ENCODE measurements around the gene CEP41. TPM values are rescaled to one million over a fixed set of nuclear protein-coding genes. Genes with fewer than 3 reads are reported as not detected.

CEP41 gene
- total RNA-seq, 1 donor: 21.6 TPM

DNA sequence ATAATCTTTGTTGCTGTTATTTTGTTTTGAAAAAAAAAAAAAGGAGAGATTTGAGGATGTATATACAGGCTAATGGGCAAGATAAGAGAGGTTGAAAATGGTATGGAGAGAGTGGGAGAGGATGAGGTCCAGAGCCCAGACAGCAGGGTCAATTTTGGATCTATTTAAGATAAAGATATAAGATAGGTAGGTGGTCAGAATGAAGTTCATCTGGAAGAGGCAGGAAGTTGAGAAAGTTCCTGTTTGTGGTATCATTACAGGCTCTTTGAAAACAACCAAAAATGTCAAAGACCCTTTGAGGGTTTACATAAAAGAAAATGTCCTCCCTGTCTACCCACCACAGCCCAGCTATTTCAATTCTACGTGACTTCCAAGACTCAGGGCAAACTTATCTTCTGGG lies 7.5 kb downstream of the CEP41 start:
- no peak overlapping the region for H3K4me3 ChIP-seq (ENCODE audit: low read depth, low read length)
- TF ChIP-seq, protein P1, sequence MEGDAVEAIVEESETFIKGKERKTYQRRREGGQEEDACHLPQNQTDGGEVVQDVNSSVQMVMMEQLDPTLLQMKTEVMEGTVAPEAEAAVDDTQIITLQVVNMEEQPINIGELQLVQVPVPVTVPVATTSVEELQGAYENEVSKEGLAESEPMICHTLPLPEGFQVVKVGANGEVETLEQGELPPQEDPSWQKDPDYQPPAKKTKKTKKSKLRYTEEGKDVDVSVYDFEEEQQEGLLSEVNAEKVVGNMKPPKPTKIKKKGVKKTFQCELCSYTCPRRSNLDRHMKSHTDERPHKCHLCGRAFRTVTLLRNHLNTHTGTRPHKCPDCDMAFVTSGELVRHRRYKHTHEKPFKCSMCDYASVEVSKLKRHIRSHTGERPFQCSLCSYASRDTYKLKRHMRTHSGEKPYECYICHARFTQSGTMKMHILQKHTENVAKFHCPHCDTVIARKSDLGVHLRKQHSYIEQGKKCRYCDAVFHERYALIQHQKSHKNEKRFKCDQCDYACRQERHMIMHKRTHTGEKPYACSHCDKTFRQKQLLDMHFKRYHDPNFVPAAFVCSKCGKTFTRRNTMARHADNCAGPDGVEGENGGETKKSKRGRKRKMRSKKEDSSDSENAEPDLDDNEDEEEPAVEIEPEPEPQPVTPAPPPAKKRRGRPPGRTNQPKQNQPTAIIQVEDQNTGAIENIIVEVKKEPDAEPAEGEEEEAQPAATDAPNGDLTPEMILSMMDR (IDR thresholded peaks at IDR 0.05; ENCODE audit: insufficient read depth, low read length): no peak
- no peak for DNase-seq (ENCODE audit: low read depth)

DNA sequence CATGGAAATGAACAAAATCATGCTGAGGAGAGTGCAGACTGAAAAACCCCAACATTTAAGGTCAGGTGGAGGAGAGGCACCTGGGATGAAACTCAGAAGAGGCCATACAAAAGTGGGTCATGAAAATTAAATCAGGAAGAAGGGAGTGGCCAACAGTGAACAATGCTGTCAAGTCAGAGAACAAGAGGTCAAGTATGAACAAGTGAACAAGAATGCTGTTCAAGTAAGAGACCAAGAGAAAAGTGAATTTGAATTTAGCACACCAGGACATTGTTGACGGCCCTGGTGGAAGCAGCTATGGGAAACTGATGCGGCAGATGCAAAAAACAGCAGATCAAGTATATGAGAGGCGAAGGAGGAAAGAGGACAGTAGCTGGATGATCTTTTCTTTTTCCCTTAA lies 7.9 kb downstream of the CEP41 start:
- DNase-seq (ENCODE audit: low read depth): peak; percentile 56
- TF ChIP-seq, protein P1 (IDR thresholded peaks at IDR 0.05; ENCODE audit: insufficient read depth, low read length): no peak
- no peak overlapping the region for H3K4me3 ChIP-seq (ENCODE audit: low read depth, low read length)

DNA sequence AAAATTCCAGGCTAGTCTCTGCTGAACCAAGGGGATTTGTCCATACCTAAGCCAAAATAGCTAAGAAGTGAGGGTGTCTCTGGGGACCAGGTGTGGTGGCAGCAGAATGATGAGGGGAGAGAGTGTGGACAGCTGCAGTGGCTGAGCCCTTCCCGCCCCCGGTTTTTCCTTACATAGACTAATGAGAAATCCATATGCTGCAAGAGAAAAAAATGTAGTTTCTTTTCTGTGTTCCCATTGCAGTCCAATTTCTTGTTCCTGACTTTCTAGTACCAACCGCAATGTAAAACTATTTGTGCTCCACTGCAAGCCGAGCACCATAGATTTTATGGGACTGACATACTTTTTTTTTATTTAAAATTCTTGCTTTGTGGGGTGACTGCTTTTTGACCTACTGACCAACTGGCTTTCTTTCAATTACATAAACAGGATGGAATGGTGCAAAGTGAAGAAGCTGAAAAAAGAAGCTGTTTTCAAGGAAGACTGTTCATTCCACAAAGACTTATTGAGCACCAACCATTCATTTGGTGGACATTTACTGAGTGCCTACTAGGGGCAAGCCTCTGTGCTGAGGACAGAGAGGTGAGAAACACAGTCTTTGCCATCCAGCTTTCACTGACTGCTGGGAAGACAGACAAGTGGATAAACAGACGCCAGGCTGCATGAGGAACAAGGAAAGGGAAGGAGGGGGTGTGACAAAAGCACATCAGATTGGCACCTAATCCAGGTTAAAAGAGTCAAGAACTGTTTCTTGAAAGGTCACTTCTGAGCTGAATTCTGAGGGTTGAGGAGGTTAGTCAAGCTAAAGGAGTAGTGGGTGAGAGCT lies 9.8 kb downstream of the CEP41 start:
- H3K4me3 ChIP-seq (ENCODE audit: low read depth, low read length): peak overlapping the region; percentile 50
- TF ChIP-seq, protein P1 (IDR thresholded peaks at IDR 0.05; ENCODE audit: insufficient read depth, low read length): no peak
- DNase-seq (ENCODE audit: low read depth): peak; percentile 74

DNA sequence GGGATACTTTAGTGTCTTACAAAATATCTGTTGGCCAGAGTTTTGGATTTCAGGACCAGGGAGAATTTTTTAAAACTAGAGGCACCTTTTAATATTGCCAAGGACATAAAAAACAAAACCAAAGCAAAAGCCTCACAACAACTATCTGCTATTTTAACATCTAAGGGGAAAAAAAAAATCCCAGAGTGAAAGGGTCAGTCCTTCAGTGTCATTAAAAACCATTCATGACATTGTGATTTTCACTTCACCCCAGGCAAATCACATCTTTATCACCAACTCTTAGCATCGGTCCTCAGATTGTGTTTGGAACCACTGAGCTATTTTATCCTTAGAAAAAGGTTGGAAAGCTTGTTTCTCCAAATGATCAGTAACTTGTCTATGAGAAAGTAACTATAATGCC lies 10.7 kb downstream of the CEP41 start:
- TF ChIP-seq, protein P1 (IDR thresholded peaks at IDR 0.05; ENCODE audit: insufficient read depth, low read length): no peak
- DNase-seq (ENCODE audit: low read depth): no peak
- H3K4me3 ChIP-seq (ENCODE audit: low read depth, low read length): no peak overlapping the region

DNA sequence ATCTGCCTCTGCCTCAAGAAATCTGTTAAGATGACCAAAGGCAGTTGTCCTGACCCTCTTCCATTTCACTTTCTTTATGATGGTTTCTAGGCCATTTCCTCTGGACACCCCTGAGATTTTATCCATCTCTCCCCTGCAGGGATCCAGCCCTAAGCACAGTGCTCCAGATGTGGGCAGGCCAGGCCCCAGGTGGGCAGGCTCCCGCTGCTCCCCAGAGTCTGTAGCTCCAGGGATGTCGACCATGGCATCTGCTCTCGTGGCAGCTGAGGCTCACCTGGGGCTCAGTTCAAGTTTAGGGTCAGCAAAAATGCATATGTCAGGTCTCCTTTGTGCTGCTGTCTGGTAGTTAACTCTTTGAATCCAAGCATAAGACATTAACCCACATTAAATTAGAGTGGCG lies 11.8 kb downstream of the CEP41 start:
- TF ChIP-seq, protein P1 (IDR thresholded peaks at IDR 0.05; ENCODE audit: insufficient read depth, low read length): no peak
- DNase-seq (ENCODE audit: low read depth): no peak
- no peak overlapping the region for H3K4me3 ChIP-seq (ENCODE audit: low read depth, low read length)

DNA sequence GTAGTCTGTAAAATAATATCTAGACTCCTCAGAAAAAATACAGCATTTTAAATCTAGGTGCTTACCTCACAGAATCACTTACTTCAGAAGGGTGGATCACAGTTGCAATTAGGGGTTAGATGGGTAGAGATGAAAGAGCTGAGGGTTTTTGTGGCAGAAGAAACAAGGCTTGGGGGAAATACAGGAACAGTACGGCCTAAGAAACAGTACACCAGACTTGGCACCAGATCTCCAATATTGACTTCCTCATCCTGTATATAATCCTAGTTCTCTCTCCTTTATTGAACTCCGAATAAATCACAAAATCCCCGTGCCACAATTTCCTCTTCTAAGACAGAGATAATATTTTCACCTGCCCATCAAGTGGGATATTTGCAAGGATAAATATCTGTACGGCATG lies 14.3 kb downstream of the CEP41 start:
- TF ChIP-seq, protein P1 (IDR thresholded peaks at IDR 0.05; ENCODE audit: insufficient read depth, low read length): no peak
- no peak overlapping the region for H3K4me3 ChIP-seq (ENCODE audit: low read depth, low read length)
- no peak for DNase-seq (ENCODE audit: low read depth)
